HG02852 (cell line): ENCODE measurements around the gene PAGE5.

Experiments
- ATAC-seq: cut with Tn5 transposase; IDR thresholded peaks from one replicate; pipeline ENCODE4 v1.9.1; 2021; ENCODE audit warnings: mild to moderate bottlenecking, moderate library complexity; ENCODE audit not compliant: unreplicated experiment

PAGE5 gene, protein sequence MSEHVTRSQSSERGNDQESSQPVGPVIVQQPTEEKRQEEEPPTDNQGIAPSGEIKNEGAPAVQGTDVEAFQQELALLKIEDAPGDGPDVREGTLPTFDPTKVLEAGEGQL

DNA sequence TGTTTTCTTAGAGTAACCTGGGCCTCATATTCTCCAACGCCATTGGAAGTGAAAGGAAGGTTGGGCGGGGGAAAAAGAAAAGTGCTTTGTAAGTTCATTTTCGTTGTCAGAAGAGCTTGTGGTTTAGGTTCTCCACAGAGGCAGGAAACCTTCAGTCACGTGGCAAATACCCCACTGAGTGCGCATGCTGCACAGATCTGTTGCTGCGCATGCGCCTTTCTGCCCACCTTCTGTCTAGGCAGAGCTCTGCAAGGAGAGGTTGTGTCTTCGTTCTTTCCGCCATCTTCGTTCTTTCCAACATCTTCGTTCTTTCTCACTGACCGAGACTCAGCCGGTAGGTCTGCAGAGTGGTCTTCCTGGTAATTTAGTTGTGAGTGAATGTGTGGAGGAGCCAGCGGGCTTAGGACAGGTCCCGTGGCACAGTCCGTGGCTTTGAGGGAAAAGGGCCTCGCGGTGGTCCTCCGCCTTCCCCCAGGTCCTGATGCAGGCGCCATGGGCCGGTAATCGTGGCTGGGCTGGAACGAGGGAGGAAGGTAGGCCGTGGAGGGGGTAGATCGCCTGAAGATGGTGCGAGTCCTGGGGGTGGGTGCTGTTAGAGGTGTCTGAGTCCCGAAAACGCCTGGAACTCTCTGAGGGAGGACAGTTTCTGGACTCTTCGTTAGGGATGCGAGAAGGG lies at the start of gene PAGE5:
PAGE5 (plus strand) TSS at position 228 of the 676 bp plus-strand sequence. CDS start 1,037 bp downstream, outside the sequence.
- no peak for ATAC-seq

DNA sequence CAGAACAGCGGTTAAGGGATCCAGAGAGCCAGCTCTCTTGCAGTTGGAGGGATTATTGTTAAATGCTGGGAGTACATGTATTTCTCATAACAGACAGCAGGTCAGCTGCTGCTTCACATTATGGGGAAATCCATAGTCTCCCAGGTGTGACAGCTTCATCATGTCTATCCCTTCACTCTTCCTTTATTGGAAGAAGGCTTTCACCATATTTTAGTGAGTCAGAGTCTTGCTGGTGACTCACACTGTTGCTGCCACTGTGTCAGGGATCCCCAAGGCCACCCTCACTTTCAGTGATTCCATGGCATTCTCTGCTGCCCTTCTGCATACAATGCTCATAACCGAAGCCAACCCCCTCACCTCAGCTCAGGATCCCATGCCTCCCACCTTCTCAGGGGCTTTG lies 32.9 kb upstream of the PAGE5 start:
- ATAC-seq: no peak

DNA sequence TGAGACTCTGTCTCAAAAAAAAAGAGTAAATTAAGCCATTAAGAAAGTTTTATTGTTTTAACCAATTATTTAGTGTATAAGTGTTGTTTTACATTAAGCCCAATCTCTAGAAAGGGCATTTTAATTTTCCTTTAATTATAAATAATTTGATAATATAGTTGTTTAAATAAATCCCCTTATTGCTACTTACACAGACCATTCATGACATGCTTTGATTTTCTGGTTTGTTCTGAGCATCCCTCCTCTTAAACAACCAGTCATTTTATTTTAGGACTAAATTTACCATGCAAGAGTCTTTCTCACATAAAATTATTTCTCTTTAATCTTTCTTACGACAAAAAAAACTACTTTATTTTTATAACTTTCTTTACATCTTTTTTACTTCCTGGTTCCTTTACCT lies 23.5 kb upstream of the PAGE5 start:
- ATAC-seq: no peak

DNA sequence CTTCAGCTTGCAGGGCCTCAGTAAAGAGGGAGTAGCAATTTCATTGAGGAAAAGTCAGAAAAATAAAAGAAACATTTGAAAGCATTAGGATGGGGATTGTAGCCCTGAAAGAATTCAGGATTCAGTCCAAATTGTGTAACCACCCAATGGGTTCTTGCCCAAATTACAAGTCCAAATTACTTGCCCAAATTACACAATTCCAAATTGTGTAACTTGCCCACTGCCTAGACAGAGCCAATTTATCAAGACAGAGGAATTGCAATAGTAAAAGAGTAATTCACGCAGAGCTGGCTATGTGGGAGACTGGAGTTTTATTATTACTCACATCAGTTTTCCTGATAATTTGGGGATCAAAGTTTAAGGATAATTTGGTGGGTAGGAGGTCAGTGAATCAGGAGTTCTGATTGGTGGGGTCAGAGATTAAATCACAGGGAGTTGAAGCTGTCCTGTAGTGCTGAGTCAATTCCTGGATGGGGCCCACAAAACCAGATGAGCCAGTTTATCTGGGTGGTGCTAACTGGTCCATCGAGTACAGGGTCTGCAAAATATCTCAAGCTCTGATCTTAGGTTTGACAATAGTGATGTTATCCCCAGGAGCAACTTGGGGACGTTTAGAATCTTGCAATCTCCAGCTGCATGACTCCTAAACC lies 18.1 kb upstream of the PAGE5 start:
- ATAC-seq: no peak

DNA sequence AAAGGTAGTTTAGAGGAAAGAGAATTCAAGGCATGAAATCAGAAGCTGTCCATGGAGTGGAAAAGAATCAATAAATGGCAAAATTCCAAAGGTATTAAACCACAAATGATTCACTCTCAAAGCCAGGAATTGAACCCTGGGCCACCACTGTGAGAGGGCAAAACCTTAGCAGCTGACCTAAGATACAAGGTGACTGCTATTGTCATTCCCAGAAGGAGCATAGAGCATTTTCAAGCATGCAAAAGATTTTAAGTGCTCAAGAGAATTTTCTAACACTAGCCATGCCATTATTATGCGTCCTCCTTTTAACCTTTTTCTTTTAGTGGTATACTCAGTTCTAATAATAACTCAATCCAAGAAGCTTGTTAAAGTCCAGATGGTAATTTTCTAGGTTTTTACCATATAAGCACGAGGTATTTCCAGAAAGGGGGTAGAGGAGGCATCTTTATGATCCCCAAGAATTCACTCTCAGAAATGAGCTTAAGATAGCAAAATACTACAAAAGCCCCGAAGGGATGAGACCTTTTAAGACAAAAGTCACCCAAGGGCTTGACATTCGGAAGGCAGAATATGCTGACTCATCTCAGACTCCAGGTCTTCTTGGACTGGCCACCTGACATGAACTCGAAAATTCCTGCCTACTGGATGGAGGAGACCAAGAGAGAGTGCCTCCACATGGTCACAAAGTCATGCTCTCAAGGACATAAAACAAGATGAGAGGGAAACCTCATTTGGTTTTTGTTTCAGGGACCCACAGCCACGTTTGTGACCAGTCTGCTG lies 13.8 kb upstream of the PAGE5 start:
- ATAC-seq: no peak

DNA sequence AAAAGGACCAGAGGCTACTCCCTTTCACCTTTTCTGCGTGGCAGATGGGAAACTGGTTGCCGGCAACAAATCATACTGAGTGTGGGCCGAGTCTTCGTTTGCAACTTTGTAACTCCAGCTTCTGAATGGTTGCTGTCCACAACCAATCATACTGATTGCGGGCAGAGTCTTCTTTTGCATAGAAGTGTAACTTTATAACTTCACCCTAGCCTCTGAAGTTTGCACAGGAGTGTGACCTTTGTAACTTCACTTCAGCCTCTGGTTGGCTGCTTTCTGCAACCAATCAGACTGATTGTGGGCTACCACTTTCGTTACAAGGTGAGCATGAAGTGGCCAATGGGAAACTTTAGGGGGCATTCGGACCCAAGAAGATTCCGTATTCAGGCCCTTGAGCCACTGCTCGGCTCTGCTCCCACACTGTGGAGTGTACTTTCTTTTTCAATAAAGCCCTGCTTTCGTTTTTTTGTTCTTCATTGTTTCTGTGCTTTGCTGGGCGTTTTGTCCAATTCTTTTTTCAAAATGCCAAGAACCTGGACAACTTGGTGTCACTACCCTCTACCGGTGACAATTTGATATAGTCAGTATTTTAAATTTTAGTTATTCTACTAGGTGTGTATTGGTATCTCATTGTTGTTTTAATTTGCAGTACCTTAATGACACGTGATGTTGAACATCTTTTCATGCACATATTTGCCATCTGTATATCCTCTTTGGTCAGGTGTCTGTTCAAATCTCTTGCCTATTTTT lies 9.0 kb upstream of the PAGE5 start:
- ATAC-seq: no peak

DNA sequence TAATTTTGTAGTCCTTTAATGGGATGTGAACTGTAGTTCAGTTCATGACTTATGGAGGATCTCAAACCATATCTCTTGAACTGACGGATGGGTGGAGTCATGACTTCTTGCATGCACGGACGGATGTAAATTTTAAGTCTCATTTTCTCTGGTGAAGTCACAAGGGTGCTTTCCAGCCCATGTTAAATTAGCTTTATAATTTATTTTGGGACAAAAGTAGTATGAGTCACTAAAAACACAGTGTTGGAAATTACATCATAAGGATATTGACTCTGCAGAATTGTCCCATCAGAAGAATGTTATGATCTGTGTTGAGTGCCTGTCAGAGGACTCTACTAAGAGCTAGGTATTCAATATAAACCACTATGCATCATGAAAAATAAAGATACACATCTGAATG lies 6.8 kb upstream of the PAGE5 start:
- ATAC-seq: no peak

DNA sequence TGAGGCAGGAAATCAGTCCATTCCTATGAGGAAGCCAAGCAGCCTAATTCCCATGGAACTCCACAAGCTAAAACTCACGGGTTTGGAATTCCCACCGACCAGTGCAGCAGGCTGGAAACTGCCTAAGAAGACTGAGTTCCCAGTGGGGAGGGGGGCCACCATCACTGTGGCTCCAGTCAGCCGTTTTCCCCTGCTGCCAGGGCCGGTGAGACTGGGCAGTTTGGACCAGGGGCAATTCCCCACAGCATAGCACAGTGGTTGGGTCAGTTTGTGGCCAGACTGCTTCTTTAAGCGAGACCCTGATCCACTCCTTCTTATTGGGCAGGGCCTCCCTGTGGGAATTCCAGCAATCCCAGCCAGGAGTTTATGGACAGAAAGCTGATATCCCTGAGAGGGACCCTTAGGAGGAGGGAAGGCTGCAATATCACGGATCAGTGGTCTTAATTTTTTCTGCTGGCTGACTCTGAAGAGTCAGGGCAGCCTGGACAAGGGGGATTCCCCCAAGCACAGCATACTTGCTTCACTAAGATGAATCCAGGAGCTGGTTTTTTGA lies 20.7 kb downstream of the PAGE5 start:
- no peak for ATAC-seq

DNA sequence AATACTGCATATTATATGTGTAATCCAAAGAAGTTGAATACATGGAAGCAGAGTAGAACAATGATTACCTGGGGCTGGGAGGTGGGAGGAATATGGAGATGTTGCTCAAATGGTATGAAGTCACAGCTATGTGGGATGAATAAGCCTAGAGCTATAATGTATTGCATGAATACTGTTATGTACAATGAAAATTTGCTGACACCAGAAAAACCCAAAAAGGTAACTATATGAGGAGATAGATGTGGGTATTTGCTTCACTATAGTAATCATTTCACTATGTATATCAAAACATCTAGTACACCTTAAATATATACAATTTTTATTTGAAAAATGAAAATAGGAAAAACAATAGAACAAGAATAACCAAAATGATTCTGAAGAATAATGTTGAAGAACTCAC lies 33.4 kb downstream of the PAGE5 start:
- no peak for ATAC-seq

DNA sequence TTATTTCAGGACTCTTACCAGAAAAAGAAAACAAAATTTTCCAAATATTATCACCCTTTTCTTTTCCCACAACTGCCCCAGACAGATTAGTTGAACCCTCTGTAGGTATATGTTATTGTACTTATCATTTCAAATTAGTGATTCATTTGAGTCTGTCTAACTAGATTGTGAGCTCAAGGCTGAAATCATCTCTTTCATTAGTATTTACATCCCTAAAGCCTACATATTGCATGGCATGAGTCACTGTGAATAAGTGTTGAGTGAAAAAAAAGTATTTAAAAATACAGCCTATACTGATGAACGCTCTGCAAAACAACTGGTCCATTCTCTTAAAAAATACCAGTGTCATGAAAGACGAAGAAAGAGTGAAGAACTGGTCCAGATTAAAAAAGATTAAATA lies 40.7 kb downstream of the PAGE5 start:
- ATAC-seq: no peak

DNA sequence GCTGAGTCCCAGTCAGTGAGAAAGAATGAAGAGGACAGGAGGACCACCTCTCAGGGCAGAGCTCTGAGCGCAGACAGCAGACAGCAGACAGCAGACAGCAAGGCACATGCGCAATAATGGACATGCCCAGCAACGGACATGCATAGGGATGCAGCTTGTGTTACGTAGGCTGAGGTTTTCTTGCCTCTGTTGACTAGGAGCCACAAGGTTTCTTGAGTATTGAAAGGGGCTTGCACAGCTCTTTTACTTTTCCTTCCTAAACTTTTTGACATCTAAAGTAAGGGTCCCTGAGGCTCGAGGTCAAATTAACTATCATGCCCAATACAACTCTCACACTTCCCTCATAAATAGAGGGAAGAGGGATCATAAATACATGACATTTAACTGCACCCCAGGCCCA lies 44.7 kb downstream of the PAGE5 start, which contains the start of gene PAGE3:
PAGE3 (minus strand) TSS at position 101 of the 400 bp plus-strand sequence. CDS start 1,013 bp downstream, outside the sequence.
- no peak for ATAC-seq
